C4-2B (cell line): ENCODE measurements around the gene LCA5L.

Experiments
- CTCF ChIP-seq: fragments of 450-650 bp; conservative IDR thresholded peaks from 2 replicates; pipeline ENCODE4 v1.5.1; 2017; ENCODE audit warnings: mild to moderate bottlenecking
- ZFX ChIP-seq: fragments of 450-650 bp; IDR thresholded peaks from 2 replicates; pipeline ENCODE4 v1.6.1; 2017

DNA sequence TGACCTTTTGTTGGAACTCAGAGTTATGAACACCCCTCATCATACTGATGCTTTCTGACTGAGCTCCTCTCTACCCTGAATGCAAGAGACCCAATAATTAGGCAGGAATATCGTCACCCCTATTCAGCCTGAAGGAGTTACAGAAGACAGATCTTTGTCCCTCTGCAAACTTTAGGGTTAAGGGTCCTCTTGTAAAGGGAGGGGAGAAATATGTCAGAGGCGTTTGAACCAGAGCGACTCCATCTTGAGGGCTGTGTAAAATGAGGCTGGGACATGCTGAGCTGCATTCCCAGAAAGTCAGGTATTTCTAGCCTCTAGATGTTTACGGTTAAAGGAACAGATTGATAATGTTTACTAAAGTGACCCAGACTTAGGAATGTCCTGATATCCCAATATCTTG is 86.2 kb downstream of the LCA5L start:
- TF ChIP-seq CTCF (no peak), ZFX (no peak)
